Neural cell (in vitro differentiated cells): ENCODE results near the gene NKRF.

Experiments
- EZH2 ChIP-seq: fragments of 200-600, 300-800 bp; shearing (Covaris generic), sonication (generic); IDR thresholded peaks from 2 replicates; pipeline ENCODE4 v1.6.1; 2014; ENCODE audit warnings: antibody characterized with exemption, low read length, borderline replicate concordance, mild to moderate bottlenecking; ENCODE audit not compliant: insufficient read depth, poor library complexity, severe bottlenecking
- TF ChIP-seq, protein P1 (sequence below): fragments of 450-650 bp; IDR thresholded peaks from 2 replicates; pipeline ENCODE4 v1.5.1; 2014; ENCODE audit warnings: antibody characterized with exemption, mild to moderate bottlenecking, moderate library complexity; ENCODE audit not compliant: poor library complexity, severe bottlenecking

DNA sequence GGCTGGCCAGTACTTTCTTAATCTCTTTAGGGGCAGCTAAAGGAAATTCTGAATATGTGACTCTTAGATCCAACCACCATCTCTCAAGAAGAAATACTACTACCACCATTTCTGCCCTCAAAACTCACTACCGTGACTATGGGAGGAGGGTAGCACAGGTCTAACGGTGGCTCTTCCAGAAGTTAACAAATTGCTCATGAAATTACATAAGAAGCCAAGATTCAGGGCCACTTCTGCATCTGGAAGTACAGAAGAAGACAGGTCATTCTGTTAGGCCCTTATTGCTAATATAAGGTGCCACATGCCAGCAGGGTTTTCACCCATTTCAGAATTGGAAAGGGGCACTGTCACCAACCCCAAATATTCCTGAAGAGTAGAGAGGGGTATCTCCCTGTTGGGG is 19.6 kb upstream of the NKRF start:
- TF ChIP-seq, protein P1, sequence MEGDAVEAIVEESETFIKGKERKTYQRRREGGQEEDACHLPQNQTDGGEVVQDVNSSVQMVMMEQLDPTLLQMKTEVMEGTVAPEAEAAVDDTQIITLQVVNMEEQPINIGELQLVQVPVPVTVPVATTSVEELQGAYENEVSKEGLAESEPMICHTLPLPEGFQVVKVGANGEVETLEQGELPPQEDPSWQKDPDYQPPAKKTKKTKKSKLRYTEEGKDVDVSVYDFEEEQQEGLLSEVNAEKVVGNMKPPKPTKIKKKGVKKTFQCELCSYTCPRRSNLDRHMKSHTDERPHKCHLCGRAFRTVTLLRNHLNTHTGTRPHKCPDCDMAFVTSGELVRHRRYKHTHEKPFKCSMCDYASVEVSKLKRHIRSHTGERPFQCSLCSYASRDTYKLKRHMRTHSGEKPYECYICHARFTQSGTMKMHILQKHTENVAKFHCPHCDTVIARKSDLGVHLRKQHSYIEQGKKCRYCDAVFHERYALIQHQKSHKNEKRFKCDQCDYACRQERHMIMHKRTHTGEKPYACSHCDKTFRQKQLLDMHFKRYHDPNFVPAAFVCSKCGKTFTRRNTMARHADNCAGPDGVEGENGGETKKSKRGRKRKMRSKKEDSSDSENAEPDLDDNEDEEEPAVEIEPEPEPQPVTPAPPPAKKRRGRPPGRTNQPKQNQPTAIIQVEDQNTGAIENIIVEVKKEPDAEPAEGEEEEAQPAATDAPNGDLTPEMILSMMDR = no peak
- TF ChIP-seq EZH2 = no peak
